SK-N-MC (cell line): ENCODE measurements around the gene VRK2.

Experiments used
- EZH2 ChIP-seq: fragments of 200-600 bp; sonication (generic); IDR thresholded peaks from one replicate; pipeline ENCODE4 v1.6.1; 2017; ENCODE audit warnings: antibody characterized with exemption
- FOXP2 ChIP-seq: optimal IDR thresholded peaks from 2 replicates; pipeline ENCODE3; 2011; ENCODE audit warnings: mild to moderate bottlenecking, moderate library complexity; ENCODE audit not compliant: insufficient read depth; ENCODE audit errors: extremely low read length, control extremely low read depth
- POLR2AphosphoS5 ChIP-seq: IDR thresholded peaks from 2 replicates; pipeline ENCODE4 v1.6.1; 2012; ENCODE audit warnings: mild to moderate bottlenecking, low read depth, low read length, borderline replicate concordance

- TF ChIP-seq POLR2AphosphoS5 (no peak), EZH2 (no peak), FOXP2 (no peak)
Observed at GRCh38 chr2:58033530-58033929, 13.1 kb upstream of the VRK2 start.
